DLD1 (cell line): ENCODE data around the gene OR2B2.

ENCODE experiments used
- in situ Hi-C: cut with HindIII; loops from 2 replicates; pipeline ENCODE4 v1.10.0; 2017; ENCODE audit warnings: low sequenced_read_pairs

The OR2B2 gene

DNA sequence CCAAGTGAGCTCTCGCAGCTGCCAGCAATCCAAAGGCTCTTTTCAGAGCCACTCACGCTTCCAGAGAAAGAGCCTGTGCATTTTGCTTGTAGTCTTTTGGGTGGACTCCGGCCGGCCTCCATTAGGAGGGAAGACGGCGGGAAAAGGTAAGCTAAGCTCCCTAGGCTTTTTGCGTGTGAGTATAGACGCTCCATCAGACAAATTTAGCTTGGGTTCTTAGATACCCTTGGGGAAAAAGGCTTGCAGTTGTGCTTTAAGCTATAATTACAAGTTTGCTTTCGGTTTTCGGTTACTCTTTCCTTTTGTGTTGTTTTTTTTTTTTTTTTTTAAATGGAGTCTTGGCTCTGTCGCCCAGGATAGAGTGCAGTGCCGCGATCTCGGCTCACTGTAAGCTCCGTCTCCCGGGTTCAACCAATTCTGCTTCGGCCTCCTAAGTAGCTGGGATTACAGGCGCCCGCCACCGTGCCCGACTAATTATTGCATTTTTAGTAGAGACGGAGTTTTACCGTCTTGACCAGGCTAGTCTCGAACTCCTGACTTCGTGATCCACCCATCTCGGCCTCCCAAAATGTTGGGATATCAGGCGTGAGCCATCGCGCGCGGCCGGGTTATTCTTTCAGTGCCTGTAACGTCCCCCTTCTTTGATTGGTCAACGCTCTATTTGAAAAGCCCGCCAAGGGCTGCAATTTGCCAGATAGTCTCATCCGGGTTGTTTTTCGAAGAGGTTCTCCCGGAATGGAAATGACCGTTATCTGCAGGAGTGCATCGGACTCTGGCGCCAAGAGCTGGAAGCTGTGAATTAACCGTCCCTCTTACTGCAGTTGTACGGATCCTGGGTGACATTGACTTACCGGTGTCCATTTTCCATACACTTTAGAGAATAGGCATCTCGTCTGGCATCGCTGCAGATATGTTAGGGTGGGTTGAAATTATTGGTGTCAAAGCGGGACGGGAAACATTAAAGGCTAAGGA is 18.1 kb downstream of the OR2B2 start:
- in situ Hi-C loops: no loop called here

DNA sequence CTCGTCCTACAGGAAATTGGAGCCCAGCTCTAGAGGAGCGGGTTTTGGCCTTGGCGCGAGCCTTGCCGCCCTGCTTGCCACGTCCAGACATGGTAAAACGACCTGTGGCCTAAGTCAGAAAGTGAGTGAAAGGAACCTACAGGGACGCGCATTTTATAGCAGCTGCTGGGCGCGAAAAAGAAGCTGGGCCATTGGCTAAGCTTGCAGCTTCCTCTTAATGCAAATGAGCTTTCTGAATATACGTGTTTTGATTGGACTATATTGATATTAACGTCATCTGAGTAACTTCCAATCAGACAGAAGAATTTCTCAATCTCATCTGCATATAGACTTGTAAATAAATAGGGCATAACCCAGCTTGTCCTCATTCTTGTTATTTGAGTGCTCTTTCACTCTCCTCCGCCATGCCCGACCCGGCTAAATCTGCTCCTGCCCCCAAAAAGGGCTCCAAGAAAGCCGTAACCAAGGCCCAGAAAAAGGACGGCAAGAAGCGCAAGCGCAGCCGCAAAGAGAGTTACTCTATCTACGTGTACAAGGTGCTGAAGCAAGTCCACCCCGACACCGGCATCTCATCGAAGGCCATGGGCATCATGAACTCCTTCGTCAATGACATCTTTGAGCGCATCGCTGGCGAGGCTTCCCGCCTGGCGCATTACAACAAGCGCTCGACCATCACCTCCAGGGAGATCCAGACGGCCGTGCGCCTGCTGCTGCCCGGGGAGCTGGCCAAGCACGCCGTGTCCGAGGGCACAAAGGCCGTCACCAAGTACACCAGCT is 18.9 kb downstream of the OR2B2 start:
- in situ Hi-C loops: no loop called here

DNA sequence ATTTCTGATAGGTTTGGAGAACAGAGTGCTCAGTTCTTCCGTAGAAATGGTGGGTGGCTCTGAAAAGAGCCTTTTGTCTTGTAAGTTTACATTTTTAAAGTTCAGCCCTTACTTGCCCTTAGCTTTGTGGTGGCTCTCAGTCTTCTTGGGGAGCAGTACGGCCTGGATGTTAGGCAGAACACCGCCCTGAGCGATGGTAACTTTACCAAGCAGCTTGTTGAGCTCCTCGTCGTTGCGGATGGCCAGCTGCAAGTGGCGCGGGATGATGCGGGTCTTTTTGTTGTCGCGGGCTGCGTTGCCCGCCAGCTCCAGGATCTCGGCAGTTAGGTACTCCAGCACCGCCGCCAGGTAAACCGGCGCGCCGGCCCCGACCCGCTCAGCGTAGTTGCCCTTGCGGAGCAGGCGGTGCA is 19.5 kb downstream of the OR2B2 start:
- in situ Hi-C loops: no loop called here

DNA sequence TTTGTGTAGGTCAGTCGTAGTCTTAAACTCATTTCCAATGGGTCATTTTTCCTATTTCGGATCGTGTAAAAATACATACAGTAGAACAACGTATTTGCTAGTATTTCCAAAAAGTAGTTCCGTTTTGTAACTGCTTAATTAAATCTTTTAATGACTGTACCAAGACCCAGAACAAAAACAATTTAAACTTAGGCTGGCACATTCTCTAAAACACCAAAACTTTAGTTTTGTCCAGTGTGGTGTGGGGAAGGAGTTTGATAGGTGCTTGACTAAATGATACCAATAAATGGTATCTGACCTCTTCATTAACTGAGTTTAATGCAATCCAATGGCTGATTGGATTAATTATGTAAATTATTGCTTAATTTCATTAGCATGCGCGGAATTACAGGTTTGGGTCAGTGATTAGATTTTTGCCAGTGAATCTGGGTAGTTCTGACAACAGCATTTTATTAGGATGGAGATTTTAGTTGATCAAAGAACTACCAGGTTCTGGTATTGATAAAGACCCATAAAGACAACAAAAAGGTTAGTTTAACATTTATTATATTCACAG is 20.8 kb downstream of the OR2B2 start:
- in situ Hi-C loops: no loop called here

GRCh38 chr6:27890445-27891319 is 21.5 kb downstream of the OR2B2 start:
- in situ Hi-C loops: no loop called here

GRCh38 chr6:27889628-27890444 is 22.4 kb downstream of the OR2B2 start:
- in situ Hi-C loops: no loop called here

- in situ Hi-C loops: no loop called here
Observed at GRCh38 chr6:27889275-27889627, 22.9 kb downstream of the OR2B2 start.

GRCh38 chr6:27888566-27888965 is 23.6 kb downstream of the OR2B2 start:
- in situ Hi-C loops: no loop called here

DNA sequence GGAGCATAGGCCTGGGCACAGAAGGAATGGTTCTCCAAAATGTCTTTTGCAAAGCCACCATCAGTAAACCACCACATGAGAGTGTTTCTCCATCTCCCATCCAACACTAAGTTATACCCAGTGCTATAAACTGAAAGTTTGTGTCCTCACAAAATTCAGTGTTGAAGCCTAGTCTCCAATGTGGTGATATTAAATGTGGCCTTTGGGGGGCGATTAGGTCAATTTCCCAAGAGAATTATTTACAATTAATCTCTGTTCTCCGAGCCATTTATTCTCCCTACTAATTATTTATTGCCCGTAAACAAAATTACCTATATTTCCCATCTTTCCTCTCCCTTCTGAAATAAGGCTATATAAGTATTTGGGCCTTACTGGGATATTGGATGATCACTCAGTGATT is 26.1 kb downstream of the OR2B2 start:
- in situ Hi-C loops: no loop called here

DNA sequence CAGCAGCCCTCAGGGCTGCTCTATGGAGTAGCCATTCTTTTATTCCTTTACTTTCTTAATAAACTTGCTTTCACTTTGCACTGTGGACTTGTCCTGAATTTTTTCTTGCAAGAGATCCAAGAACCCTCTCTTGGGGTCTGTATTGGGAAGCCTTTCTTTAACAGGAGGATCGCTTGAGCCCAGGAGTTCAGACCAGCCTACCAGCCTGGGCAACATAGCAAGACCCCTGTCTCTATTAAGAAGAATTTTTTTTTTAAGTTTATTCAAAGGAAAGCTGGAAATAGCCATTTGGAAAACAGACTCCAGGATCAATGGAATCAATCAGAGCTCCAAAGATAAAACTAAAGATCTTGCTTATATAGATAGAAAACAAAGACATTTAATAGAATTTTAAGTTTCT is 29.1 kb downstream of the OR2B2 start:
- in situ Hi-C loops: no loop called here

- in situ Hi-C loops: no loop called here
Observed at GRCh38 chr6:27882624-27883023, 29.6 kb downstream of the OR2B2 start.

- in situ Hi-C loops: no loop called here
Observed at GRCh38 chr6:27879837-27880236, 32.4 kb downstream of the OR2B2 start.

DNA sequence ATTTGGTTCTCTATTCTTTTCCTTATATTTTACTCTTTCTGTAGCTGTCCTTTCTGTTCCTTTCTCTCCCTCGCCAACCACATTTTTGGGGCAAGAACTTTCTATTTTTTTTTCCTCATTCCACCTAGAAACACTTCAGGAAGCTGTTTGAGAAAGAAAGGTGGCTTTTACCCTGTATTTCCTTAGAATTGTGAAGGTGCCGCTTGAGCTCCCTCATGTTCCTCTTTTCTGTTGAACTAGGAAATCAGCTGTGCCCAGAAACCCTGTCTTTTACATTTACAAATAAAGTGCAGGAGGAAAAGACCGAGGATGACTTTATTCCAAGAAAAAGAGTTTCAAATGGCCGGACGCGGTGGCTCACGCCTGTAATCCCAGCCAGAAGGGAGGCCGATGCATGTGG is 38.2 kb downstream of the OR2B2 start:
- in situ Hi-C loops: no loop called here

GRCh38 chr6:27873021-27873940 is 38.9 kb downstream of the OR2B2 start:
- in situ Hi-C loops: no loop called here

- in situ Hi-C loops: no loop called here
Observed at GRCh38 chr6:27872642-27873020, 39.6 kb downstream of the OR2B2 start.

DNA sequence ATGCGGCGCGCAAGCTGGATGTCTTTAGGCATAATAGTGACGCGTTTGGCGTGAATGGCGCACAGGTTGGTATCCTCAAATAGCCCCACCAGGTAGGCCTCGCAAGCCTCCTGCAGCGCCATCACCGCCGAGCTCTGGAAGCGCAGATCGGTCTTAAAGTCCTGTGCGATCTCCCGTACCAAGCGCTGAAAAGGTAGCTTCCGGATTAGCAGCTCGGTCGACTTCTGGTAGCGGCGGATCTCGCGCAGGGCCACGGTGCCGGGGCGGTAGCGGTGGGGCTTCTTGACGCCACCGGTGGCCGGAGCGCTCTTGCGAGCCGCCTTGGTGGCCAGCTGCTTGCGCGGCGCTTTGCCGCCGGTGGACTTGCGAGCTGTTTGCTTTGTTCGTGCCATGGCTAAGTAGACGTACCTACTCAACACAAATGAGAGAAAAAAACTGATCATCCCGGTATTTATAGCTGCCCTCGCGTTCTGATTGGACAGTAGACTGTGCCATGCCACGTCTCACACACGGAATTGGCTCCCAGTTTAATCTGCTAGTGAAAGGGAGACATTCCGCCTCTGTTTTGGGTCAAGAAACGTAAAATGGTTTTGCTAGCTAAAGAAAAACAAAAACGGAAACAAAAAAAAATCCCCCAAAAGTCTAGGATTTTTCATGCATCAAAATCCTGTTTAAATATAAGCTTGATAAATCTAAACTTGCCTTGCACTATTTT is 40.1 kb downstream of the OR2B2 start:
- in situ Hi-C loops: no loop called here

DNA sequence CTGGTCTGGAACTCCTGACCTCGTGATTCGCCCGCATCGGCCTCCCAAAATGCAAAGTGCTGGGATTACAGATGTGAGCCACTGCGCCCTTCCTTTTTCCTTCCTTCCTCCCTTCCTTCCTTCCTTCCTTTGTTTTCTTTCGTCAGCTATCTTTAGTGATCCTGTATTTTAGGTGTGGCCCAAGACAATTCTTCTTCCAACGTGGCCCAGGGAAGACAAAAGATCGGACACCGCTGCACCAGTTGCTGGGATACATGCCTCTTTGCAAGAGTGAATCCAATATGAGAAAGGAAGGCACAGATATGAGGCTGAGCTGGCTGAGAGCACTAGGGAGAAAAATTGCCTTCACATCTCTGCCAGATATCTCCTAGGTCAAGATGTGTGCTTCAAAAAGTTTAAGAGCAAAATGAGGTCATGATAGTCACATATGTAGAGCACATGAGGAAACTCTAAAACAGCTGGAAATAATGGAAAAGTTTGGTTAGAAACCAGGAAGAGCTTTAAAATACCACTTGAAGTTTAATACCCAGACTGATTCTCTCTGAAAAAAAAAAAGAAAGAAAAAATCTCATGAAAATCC is 41.8 kb downstream of the OR2B2 start:
- in situ Hi-C loops: no loop called here

GRCh38 chr6:27868311-27868710 is 43.9 kb downstream of the OR2B2 start:
- in situ Hi-C loops: no loop called here
